OCI-LY3 (cell line): ENCODE results near the gene TMIGD3.

Experiments
- H2AFZ ChIP-seq: fragments of 200-600, 300-600 bp; shearing (Covaris generic); 2 replicates; pipeline ENCODE4 v1.6.0; 2014; ENCODE audit warnings: antibody characterized with exemption, low read depth, low read length
- H3K27ac ChIP-seq: fragments of 200-600, 300-600 bp; sonication (generic); 2 replicates; pipeline ENCODE4 v1.5.1; 2014; ENCODE audit warnings: mild to moderate bottlenecking, low read length, moderate library complexity, mixed read lengths
- H3K27me3 ChIP-seq: fragments of 200-600, 300-600 bp; sonication (generic); 2 replicates; pipeline ENCODE4 v1.6.1; 2014; ENCODE audit warnings: low read depth, low read length, mixed read lengths
- H3K36me3 ChIP-seq: fragments of 200-600, 300-600 bp; sonication (generic); replicated peaks from 2 replicates; pipeline ENCODE3; 2014; ENCODE audit warnings: low read depth, low read length, mixed read lengths
- H3K4me1 ChIP-seq: fragments of 300-600, 200-600 bp; sonication (generic); 2 replicates; pipeline ENCODE4 v1.6.1; 2014; ENCODE audit warnings: low read length, mixed read lengths
- H3K4me2 ChIP-seq: fragments of 200-600, 300-600 bp; sonication (generic); 2 replicates; pipeline ENCODE4 v1.6.1; 2014; ENCODE audit warnings: low read length, mixed read lengths
- H3K4me3 ChIP-seq: fragments of 300-600, 200-600 bp; sonication (generic); 2 replicates; pipeline ENCODE4 v1.5.1; 2014; ENCODE audit warnings: antibody characterized with exemption, mild to moderate bottlenecking, low read length, moderate library complexity
- H3K79me2 ChIP-seq: fragments of 300-600, 200-600 bp; shearing (Covaris generic); 2 replicates; pipeline ENCODE4 v1.6.1; 2014; ENCODE audit warnings: mild to moderate bottlenecking, low read length, mixed read lengths
- H3K9ac ChIP-seq: fragments of 300-600, 200-600 bp; shearing (Covaris generic); 2 replicates; pipeline ENCODE4 v1.6.0; 2014; ENCODE audit warnings: mild to moderate bottlenecking, low read length, moderate library complexity
- H3K9me3 ChIP-seq: fragments of 200-600, 300-600 bp; shearing (Covaris generic); 2 replicates; pipeline ENCODE4 v1.6.1; 2014; ENCODE audit warnings: low read length, mixed read lengths; ENCODE audit not compliant: insufficient read depth
- H4K20me1 ChIP-seq: fragments of 200-600, 300-600 bp; sonication (generic); 2 replicates; pipeline ENCODE4 v1.6.1; 2016; ENCODE audit warnings: low read length, mixed read lengths; ENCODE audit not compliant: insufficient read depth
- EZH2phosphoT487 ChIP-seq: fragments of 200-600 bp; shearing (Covaris generic); IDR thresholded peaks from 2 replicates; pipeline ENCODE4 v1.6.1; 2018; ENCODE audit warnings: antibody characterized with exemption, mixed run types, low read depth
- TF ChIP-seq, protein P1 (sequence below): fragments of 200-600, 300-600 bp; sonication (generic); IDR thresholded peaks from 2 replicates; pipeline ENCODE4 v1.5.1; 2014; ENCODE audit warnings: antibody characterized with exemption, low read length, low read depth

TMIGD3 gene

DNA sequence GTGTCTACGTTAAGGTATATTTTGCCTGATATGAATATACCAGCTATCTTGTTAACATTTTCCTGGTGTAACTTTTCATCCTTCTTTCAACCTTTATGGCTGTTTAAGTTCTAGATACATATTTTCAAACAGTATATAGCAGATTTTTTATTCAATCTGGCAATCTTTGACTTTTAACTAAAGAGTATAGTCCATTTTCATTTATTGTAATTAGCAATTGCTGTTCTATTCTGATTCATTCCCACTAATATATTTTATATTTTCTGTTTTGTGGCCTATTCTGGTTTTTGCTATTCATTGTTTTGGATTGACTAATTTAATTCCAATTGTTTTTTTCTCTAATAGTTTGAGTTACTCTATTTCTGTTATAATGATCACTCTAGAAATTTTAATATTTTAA, 37.0 kb downstream of the TMIGD3 start:
- no peaks in the 10 kb centered on the region for H3K79me2 ChIP-seq
- no peaks in the 10 kb centered on the region for H3K27me3 ChIP-seq
- H3K4me1 ChIP-seq, result peaks cover 13% of the 10 kb centered on the region
- no peaks in the 10 kb centered on the region for H4K20me1 ChIP-seq
- H3K4me3 ChIP-seq, result no peak overlapping the region
- no peaks in the 10 kb centered on the region for H3K9me3 ChIP-seq
- H3K36me3 ChIP-seq, result peaks cover 22% of the 10 kb centered on the region
- H2AFZ ChIP-seq, result no peak overlapping the region
- no peak overlapping the region for H3K4me2 ChIP-seq
- TF ChIP-seq, protein P1, sequence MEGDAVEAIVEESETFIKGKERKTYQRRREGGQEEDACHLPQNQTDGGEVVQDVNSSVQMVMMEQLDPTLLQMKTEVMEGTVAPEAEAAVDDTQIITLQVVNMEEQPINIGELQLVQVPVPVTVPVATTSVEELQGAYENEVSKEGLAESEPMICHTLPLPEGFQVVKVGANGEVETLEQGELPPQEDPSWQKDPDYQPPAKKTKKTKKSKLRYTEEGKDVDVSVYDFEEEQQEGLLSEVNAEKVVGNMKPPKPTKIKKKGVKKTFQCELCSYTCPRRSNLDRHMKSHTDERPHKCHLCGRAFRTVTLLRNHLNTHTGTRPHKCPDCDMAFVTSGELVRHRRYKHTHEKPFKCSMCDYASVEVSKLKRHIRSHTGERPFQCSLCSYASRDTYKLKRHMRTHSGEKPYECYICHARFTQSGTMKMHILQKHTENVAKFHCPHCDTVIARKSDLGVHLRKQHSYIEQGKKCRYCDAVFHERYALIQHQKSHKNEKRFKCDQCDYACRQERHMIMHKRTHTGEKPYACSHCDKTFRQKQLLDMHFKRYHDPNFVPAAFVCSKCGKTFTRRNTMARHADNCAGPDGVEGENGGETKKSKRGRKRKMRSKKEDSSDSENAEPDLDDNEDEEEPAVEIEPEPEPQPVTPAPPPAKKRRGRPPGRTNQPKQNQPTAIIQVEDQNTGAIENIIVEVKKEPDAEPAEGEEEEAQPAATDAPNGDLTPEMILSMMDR, result no peak
- TF ChIP-seq EZH2phosphoT487, result no peak
- H3K27ac ChIP-seq, result no peak overlapping the region
- H3K9ac ChIP-seq, result no peak overlapping the region

DNA sequence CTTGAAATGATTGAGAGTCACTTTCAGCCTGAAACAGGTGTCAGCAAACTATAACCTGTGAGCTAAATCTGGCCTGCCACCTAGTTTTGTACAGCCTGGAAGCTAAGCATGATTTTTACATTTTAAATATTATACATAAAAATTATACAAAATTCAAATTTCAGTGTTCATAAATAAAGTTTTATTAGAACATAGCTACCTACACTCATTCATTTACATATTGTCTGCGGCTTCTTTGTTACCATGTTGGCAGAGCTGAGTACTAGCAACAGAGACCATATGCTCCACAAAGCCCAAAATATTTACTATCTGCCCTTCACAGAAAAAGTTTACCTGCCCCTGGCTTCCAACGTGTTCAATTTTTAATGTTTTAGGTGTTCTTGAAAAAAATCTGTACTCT, 37.7 kb downstream of the TMIGD3 start:
- Histone ChIP-seq H3K27me3 (no peaks in the 10 kb centered on the region), H4K20me1 (no peaks in the 10 kb centered on the region), H3K4me2 (no peak overlapping the region), H3K4me1 (peaks cover 6% of the 10 kb centered on the region), H3K79me2 (no peaks in the 10 kb centered on the region), H3K4me3 (no peak overlapping the region), H3K9ac (no peak overlapping the region), H3K9me3 (no peaks in the 10 kb centered on the region), H2AFZ (no peak overlapping the region), H3K36me3 (peaks cover 24% of the 10 kb centered on the region), H3K27ac (no peak overlapping the region)
- TF ChIP-seq, protein P1, result no peak
- no peak for TF ChIP-seq EZH2phosphoT487

DNA sequence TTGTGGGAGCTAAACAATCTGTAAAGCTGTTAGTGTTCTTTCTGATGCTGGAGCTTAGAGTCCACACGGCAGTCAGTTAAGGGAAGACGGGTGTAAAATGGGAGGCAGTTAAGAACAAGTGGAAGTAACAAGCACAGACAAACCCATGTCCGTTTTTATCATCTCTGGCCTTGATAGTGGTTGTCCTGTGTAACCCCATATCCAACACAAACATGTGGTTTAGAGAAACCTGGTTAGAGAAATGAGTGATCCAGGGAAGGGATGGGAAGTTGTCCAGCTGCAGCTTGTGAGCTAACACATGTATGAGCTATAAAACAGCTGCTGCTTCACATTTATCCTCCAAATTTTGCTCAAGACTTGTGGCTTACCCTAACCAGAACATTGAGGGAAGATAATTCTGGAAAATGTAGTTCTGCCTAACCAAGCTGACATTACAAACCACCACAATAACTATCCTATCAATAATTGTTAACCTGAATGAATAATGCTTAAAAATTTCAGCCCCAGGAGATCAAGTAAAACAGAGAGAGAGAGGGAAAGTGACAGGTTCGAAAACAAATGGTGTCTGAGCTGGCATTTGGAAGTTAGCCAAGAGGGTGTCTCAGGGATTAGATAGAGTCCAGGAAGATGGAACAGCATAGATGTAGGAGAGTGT, 40.3 kb downstream of the TMIGD3 start:
- H3K27ac ChIP-seq, result no peak overlapping the region

DNA sequence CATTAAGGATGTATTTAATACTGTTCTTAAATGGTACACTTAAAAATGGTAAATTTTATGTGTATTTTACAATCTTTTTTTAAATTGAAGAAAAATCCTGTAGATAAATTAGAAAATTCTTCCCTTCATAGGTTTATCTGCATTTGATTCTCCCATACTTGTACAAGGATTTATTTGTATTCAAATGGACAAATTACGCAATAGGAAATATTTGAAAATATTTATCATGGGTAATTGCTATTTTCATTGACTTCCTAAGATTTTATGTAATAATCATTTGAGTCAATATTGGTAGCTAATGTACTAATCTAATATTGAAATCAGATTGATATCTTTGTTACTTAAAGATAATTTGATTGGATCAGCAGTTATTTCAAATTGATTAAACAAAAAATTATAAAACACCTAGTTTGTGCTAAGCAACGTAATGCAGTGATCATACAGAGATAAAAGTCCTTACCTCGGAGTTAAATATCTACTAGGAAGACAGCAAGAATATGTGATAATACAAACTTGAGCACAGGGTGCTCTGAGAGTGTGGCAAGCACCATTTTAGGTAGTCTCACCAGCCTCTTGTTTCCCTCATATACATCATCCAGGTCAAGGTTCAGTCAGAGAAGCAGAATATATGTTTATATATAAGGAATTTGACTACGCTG, 40.9 kb downstream of the TMIGD3 start:
- Histone ChIP-seq H3K4me3 (no peak overlapping the region), H3K9ac (no peak overlapping the region), H3K4me1 (no peaks in the 10 kb centered on the region), H3K36me3 (peaks cover 25% of the 10 kb centered on the region), H3K79me2 (no peaks in the 10 kb centered on the region), H3K9me3 (no peaks in the 10 kb centered on the region), H2AFZ (no peak overlapping the region), H3K27me3 (no peaks in the 10 kb centered on the region), H3K27ac (no peak overlapping the region), H4K20me1 (no peaks in the 10 kb centered on the region), H3K4me2 (no peak overlapping the region)
- TF ChIP-seq, protein P1, result no peak
- TF ChIP-seq EZH2phosphoT487, result no peak

More for the DNA sequence above, 40.3 kb downstream of the TMIGD3 start:
- H2AFZ ChIP-seq, result no peak overlapping the region
- no peaks in the 10 kb centered on the region for H4K20me1 ChIP-seq
- no peaks in the 10 kb centered on the region for H3K79me2 ChIP-seq
- H3K4me1 ChIP-seq, result no peaks in the 10 kb centered on the region
- H3K36me3 ChIP-seq, result peaks cover 22% of the 10 kb centered on the region
- H3K9me3 ChIP-seq, result no peaks in the 10 kb centered on the region
- H3K9ac ChIP-seq, result no peak overlapping the region
- no peak overlapping the region for H3K4me3 ChIP-seq
- H3K27me3 ChIP-seq, result no peaks in the 10 kb centered on the region
- no peak for TF ChIP-seq EZH2phosphoT487
- TF ChIP-seq, protein P1, result no peak
- no peak overlapping the region for H3K4me2 ChIP-seq
